GM12873 (cell line): ENCODE data around the gene GTF2E1.

ENCODE experiments used
- CTCF ChIP-seq: IDR thresholded peaks from 2 replicates; pipeline ENCODE4 v1.5.1; 2012; ENCODE audit warnings: low read depth, mild to moderate bottlenecking, moderate library complexity, low read length, control low read depth; ENCODE audit not compliant: insufficient read depth; ENCODE audit errors: missing control alignments

Gene GTF2E1

GRCh38 chr3:120772081-120772480 is 29.5 kb downstream of the GTF2E1 start:
- TF ChIP-seq CTCF = no peak

- TF ChIP-seq CTCF = no peak
Measured at GRCh38 chr3:120773932-120774331, 31.4 kb downstream of the GTF2E1 start.

- no peak for TF ChIP-seq CTCF
Measured at GRCh38 chr3:120775411-120775810, 32.9 kb downstream of the GTF2E1 start.

- TF ChIP-seq CTCF = no peak
Measured at GRCh38 chr3:120778776-120779175, 36.2 kb downstream of the GTF2E1 start.

- no peak for TF ChIP-seq CTCF
Measured at GRCh38 chr3:120780977-120781376, 38.4 kb downstream of the GTF2E1 start.

- TF ChIP-seq CTCF = no peak
Measured at GRCh38 chr3:120791010-120791409, 48.5 kb downstream of the GTF2E1 start.

- TF ChIP-seq CTCF = no peak
Measured at GRCh38 chr3:120791913-120792312, 49.4 kb downstream of the GTF2E1 start.

GRCh38 chr3:120793601-120794000 is 51.1 kb downstream of the GTF2E1 start:
- TF ChIP-seq CTCF = no peak
